GM13977 (cell line): Measurements from ENCODE around the gene MSI2.
A peak's percentile ranks its signal among the peaks of the same experiment; 100 is the strongest.

ENCODE experiments used
- DNase-seq: peaks from one replicate; pipeline ENCODE4 v3.0.0; 2012; ENCODE audit warnings: low spot score
- in situ Hi-C: fragments of 300-500 bp; cut with MboI; formaldehyde crosslinking; loops from one replicate; pipeline ENCODE4 v1.12.0; 2022; ENCODE audit warnings: low sequenced_read_pairs, low pct_unique_long_range_greater_than_20kb, mixed read lengths, inconsistent platforms; ENCODE audit not compliant: unreplicated experiment
- TF ChIP-seq, protein P1 (sequence below): IDR thresholded peaks from 2 replicates; pipeline ENCODE4 v1.5.1; 2012; ENCODE audit warnings: mild to moderate bottlenecking, control low read depth; ENCODE audit not compliant: insufficient read depth; ENCODE audit errors: extremely low read depth, missing control alignments

Gene MSI2

GRCh38 chr17:57405491-57406072 is 149.3 kb downstream of the MSI2 start:
- no peak for DNase-seq
- TF ChIP-seq, protein P1, sequence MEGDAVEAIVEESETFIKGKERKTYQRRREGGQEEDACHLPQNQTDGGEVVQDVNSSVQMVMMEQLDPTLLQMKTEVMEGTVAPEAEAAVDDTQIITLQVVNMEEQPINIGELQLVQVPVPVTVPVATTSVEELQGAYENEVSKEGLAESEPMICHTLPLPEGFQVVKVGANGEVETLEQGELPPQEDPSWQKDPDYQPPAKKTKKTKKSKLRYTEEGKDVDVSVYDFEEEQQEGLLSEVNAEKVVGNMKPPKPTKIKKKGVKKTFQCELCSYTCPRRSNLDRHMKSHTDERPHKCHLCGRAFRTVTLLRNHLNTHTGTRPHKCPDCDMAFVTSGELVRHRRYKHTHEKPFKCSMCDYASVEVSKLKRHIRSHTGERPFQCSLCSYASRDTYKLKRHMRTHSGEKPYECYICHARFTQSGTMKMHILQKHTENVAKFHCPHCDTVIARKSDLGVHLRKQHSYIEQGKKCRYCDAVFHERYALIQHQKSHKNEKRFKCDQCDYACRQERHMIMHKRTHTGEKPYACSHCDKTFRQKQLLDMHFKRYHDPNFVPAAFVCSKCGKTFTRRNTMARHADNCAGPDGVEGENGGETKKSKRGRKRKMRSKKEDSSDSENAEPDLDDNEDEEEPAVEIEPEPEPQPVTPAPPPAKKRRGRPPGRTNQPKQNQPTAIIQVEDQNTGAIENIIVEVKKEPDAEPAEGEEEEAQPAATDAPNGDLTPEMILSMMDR: no peak
- in situ Hi-C loops: no loop called here

- TF ChIP-seq, protein P1: no peak
- no peak for DNase-seq
- in situ Hi-C loops: no loop called here
Observed at GRCh38 chr17:57406131-57406980, 150.0 kb downstream of the MSI2 start.

- in situ Hi-C loops: no loop called here
- TF ChIP-seq, protein P1: no peak
- no peak for DNase-seq
Observed at GRCh38 chr17:57406981-57407286, 150.6 kb downstream of the MSI2 start.

GRCh38 chr17:57407287-57408070 is 151.2 kb downstream of the MSI2 start:
- no peak for DNase-seq
- TF ChIP-seq, protein P1: no peak
- in situ Hi-C loops: no loop called here

DNA sequence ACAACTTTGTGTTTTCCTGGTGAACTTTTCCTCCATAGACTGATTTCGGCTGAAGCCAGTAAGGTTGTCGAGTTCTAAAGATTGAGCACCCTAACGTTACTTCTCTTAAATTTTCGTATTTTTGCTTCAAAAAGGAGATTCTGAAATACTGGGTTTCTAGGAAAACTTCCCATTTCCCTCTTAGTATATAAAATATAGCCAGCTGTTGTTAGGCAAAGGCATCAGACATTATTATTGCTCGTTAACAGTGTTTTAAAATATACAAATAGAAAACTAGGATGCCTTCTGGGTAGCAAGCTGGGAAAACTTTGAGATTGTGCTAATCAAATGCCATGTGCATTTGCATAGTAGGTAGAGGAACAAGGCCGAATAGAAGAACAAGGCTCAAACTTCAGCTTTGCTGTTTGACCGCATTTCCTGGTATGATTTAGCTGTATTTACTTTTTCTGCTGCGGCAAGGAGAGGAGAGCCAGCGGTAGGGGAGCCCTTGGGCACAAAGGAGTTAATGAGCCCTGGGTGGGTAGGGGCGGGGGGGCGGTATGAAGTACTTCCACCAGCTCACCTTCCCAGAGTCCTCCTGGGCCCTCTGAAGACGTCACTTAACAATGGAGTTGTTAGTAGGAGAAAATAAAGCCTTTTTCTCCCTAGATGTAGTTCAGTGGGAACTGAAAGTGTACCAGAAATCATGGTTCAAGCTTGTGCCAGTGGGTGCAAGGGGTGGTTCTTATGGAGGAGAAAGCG is 151.9 kb downstream of the MSI2 start:
- in situ Hi-C loops: no loop called here
- TF ChIP-seq, protein P1: no peak
- peak; percentile 67 for DNase-seq

- in situ Hi-C loops: no loop called here
- DNase-seq: no peak
- TF ChIP-seq, protein P1: no peak
Observed at GRCh38 chr17:57410169-57410568, 153.8 kb downstream of the MSI2 start.
